ENCODE data around the gene NAALAD2.

DNA sequence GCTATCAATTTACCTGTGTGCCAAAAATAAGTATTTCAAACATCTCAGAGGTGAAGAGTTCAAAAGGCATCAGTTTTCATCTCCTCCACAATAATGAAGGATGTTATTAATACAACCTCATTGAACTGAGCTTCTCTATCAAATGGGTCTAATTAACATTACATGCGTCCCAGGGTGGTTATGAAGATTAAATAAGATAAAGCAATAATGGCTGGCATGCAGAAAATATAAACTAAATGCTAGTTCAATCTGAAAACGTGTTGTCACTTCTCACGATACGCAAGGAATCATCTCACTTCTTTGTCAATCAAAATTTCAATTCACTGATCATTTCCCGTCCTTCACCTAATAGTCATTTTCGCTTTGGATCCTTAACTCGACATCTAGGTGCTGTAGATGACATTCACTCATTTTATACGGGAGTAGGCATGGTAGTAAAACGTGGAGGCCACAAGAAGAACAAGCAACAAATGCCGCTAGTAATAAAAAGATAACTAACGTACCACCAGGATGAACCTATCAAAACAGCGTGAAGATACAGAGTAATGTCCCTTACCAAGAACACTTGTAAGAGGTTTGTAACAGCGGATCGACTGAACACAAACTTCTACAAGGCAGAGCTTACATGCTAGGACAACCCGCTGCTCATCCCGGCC, 87.5 kb downstream of the NAALAD2 start:
- TF ChIP-seq EZH2 (IDR thresholded peaks at IDR 0.05; ENCODE audit: borderline replicate concordance): no peak
- TF ChIP-seq, protein P1, sequence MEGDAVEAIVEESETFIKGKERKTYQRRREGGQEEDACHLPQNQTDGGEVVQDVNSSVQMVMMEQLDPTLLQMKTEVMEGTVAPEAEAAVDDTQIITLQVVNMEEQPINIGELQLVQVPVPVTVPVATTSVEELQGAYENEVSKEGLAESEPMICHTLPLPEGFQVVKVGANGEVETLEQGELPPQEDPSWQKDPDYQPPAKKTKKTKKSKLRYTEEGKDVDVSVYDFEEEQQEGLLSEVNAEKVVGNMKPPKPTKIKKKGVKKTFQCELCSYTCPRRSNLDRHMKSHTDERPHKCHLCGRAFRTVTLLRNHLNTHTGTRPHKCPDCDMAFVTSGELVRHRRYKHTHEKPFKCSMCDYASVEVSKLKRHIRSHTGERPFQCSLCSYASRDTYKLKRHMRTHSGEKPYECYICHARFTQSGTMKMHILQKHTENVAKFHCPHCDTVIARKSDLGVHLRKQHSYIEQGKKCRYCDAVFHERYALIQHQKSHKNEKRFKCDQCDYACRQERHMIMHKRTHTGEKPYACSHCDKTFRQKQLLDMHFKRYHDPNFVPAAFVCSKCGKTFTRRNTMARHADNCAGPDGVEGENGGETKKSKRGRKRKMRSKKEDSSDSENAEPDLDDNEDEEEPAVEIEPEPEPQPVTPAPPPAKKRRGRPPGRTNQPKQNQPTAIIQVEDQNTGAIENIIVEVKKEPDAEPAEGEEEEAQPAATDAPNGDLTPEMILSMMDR (IDR thresholded peaks at IDR 0.05; ENCODE audit: poor library complexity): no peak
